ENCODE results near the gene CELSR1. TPM values are rescaled to one million over a fixed set of nuclear protein-coding genes. Genes with fewer than 3 reads are reported as not detected.

CELSR1 gene
- total RNA-seq, 3 donors from 2014 or later, result 1.9 to 4.2 (median 2.5) TPM

DNA sequence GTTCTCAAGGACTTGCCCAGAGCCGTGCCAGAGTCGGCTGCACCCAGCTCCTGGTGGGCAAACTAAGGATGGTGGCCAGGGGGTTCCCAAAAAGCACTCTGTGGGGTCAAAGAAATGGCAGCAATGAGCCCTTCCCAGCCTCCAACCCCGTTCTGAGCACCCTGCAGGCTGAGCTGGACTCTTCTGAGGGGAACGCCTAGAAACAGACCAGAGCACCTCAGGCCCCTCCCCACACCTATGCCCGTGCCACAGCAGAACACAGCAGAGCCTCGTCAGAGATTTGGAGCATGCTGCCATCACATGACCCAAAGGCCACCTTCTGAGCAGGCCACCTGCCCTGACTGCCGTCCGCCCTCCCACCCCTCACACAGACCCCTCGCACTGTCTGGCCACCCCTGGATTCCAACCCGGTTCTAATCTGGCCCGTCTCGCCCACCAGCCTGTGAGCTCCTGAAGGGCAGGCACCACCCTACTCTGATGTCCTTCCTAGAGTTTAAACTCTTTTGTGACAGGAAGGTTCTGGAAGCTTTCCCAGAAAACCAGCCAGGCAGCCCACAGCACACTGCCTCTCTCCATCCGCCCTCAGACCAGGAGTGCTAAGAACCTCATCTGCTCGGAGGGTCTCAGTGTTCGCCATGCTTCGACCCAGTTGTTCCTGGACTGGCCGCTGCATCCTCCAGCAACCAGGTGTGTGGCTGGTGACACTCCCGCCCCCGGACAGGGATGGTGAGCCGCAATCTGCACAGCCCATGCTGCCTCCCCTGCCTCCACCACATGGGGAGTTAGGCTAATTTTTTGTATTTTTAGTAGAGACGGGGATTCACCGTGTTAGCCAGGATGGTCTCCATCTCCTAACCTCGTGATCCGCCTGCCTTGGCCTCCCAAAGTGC is 97.6 kb downstream of the CELSR1 start:
- TF ChIP-seq CTCF (IDR thresholded peaks at IDR 0.05), result no peak
- no peak for ATAC-seq
- no peaks in the 10 kb centered on the region for H3K9me3 ChIP-seq
- no peak overlapping the region for H3K4me3 ChIP-seq
- no peak for DNase-seq
- H3K4me1 ChIP-seq (ENCODE audit: low read depth), result peaks cover 7% of the 10 kb centered on the region
- H3K36me3 ChIP-seq (ENCODE audit: low read depth), result no peaks in the 10 kb centered on the region
- intact Hi-C loops (cut with DNase I, micrococcal nuclease), result no loop called here

DNA sequence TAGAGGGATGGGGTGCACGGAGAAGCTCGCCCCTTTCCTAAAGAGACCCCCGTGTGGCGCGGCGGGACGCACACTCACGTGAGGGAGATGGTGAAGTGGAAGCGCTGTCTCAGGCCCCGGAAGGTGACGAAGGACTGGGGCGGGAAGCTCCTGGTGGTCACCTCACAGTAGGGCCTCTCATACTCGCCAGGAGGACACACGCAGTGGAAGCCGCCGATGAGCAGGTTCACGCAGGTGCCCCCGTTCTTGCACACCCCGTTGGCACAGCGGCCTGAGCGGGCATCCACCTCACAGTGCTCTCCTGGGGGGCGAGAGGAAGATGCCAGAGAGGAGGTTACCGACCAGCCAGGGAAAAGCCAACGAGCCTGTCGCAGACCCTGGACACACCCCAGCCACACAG is 98.3 kb downstream of the CELSR1 start:
- H3K4me1 ChIP-seq (ENCODE audit: low read depth), result peaks cover 7% of the 10 kb centered on the region
- intact Hi-C loops (cut with DNase I, micrococcal nuclease), result no loop called here
- TF ChIP-seq CTCF (IDR thresholded peaks at IDR 0.05), result no peak

DNA sequence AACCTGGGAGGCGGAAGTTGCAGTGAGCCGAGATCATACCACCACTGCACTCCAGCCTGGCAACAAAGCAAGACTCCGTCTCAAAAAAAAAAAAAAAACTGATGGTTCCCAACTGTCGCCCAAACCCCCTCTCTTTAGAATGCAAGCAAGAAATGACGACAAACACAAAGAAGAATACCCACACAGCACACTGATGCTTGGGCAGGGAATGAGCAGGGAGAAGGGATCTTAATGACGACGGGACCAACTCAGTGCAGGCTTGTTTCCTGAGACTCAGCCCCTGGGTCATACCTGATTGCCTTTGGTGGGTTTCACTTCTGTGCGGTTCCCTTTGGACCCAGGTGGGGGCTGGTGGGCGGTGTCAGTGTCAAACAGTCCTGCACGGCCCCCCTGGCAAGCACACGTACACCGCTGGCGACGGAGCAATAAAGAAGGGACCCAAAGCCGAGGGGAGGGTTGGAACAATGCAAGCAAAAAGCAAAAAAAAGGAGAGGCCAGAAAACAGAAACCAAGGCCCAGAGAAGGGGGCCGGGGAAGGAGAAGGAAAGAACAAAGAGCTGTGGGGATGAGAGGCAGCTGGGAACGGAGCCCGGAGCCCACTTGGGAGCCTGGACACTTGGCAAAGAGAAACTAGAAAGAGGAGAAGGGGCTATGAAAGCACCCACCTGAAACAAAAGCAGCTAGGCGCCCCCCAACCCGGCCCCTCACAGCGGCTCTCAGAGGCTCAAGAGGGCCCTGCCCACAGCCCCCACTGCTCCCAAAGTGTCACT is 99.6 kb downstream of the CELSR1 start:
- ATAC-seq (no peak), DNase-seq (no peak)
- no peaks in the 10 kb centered on the region for H3K36me3 ChIP-seq (ENCODE audit: low read depth)
- intact Hi-C loops (cut with DNase I, micrococcal nuclease), result no loop called here
- peaks cover under 1% of the 10 kb centered on the region for H3K4me1 ChIP-seq (ENCODE audit: low read depth)
- no peak for TF ChIP-seq CTCF (IDR thresholded peaks at IDR 0.05)
- H3K4me3 ChIP-seq, result no peak overlapping the region
- no peaks in the 10 kb centered on the region for H3K9me3 ChIP-seq

More for the DNA sequence above, 98.3 kb downstream of the CELSR1 start:
- Histone ChIP-seq H3K9me3 (no peaks in the 10 kb centered on the region), H3K4me3 (no peak overlapping the region), H3K36me3 (ENCODE audit: low read depth) (no peaks in the 10 kb centered on the region)
- DNase-seq (no peak), ATAC-seq (no peak)

DNA sequence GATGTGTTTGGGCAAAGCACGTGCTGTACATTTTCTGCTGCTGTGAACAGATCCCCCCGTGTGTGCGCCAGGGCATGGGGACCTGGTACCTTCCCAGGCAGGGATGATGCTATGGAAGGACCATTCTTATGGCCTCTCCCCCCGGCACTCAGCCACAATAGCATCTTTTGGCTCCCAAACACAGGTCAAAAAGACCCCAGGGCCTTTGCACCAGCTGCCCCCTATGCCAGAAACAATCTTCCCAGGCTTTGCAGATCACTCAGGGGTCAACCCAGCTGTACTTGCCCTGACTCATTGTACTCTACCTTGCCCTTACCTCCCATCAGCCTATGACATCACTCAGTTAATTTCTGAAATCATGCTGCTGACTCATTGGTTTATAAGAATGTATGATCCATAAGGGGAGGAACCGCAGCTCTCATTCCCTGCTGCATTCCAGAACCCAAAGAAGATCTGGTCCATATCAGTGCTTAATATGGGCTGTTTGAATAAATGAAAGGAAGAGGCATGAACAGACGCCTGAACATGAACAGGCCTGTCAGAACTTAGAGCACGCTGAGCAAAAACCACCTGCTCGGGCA is 100.7 kb downstream of the CELSR1 start:
- no peak for TF ChIP-seq CTCF (IDR thresholded peaks at IDR 0.05)
- no peaks in the 10 kb centered on the region for H3K36me3 ChIP-seq (ENCODE audit: low read depth)
- DNase-seq, result no peak
- ATAC-seq, result no peak
- no peak overlapping the region for H3K4me3 ChIP-seq
- H3K4me1 ChIP-seq (ENCODE audit: low read depth), result peaks cover 12% of the 10 kb centered on the region
- intact Hi-C loops (cut with DNase I, micrococcal nuclease), result no loop called here
- no peaks in the 10 kb centered on the region for H3K9me3 ChIP-seq

- intact Hi-C loops (cut with DNase I, micrococcal nuclease), result no loop called here
- DNase-seq (peak in 1 of 3 donors; percentile 31), ATAC-seq (no peak)
- Histone ChIP-seq H3K9me3 (no peaks in the 10 kb centered on the region), H3K4me1 (ENCODE audit: low read depth) (peaks cover 33% of the 10 kb centered on the region), H3K4me3 (no peak overlapping the region), H3K36me3 (ENCODE audit: low read depth) (no peaks in the 10 kb centered on the region)
- no peak for TF ChIP-seq CTCF (IDR thresholded peaks at IDR 0.05)
Measured at GRCh38 chr22:46433318-46433717, 104.1 kb downstream of the CELSR1 start.
